H1 (cell line): ENCODE measurements around the gene TFF3. TPM values are rescaled to one million over a fixed set of nuclear protein-coding genes. Genes with fewer than 3 reads are reported as not detected.

Experiments used
- CHD1 ChIP-seq: IDR thresholded peaks from 2 replicates; pipeline ENCODE4 v1.6.1; 2012; ENCODE audit warnings: low read depth, low read length, improper control_type of control experiment
- SIRT6 ChIP-seq: IDR thresholded peaks from one replicate; pipeline ENCODE4 v1.7.1; 2012; ENCODE audit warnings: low read length, inconsistent platforms
- SRF ChIP-seq: IDR thresholded peaks from 2 replicates; pipeline ENCODE4 v1.6.1; 2011; ENCODE audit warnings: mild to moderate bottlenecking, low read depth, low read length, moderate library complexity
- polyA plus RNA-seq, 7 experiments: library from polyadenylated mRNA; depleted of rRNA in 3 of 7; stranded (reverse) in 5 of 7; unstranded in 2 of 7; fragments of >200 nt in 5 of 7; fragments of 200-250 nt in 2 of 7; gene quantifications; 1 replicate in 5 of 7; 2 replicates in 1 of 7; 4 replicates in 1 of 7; pipeline versions ENCODE4 v1.2.1 to v1.2.3, GENCODE V29; 2011 to 2013; ENCODE audit warnings: missing spikeins in 2 of 7, mixed read lengths in 2 of 7
- total RNA-seq: library from RNA; stranded (reverse); fragmentation: NEBNext Ultra II Directional; extraction: Animal tissue kit (Norgen Biotek cat#: 25700); gene quantifications from 2 replicates; pipeline ENCODE4 v1.2.1, GENCODE V29; 2021
- TF ChIP-seq, protein P1 (sequence below): fragments of 300-600 bp; sonication (generic); IDR thresholded peaks from 2 replicates; pipeline ENCODE4 v1.7.1; 2012; ENCODE audit warnings: low read length, moderate library complexity, mild to moderate bottlenecking, inconsistent platforms; ENCODE audit not compliant: insufficient replicate concordance
- TF ChIP-seq, protein P2 (sequence below): IDR thresholded peaks from 2 replicates; pipeline ENCODE4 v1.6.1; 2011; ENCODE audit warnings: low read length, improper control_type of control experiment

TFF3 gene
- total and polyA plus RNA-seq, 2 of the 8 experiments (the other 6 are each of a cell fraction or from before 2014, with no cell fraction given): 1.7 to 6.7 TPM

DNA sequence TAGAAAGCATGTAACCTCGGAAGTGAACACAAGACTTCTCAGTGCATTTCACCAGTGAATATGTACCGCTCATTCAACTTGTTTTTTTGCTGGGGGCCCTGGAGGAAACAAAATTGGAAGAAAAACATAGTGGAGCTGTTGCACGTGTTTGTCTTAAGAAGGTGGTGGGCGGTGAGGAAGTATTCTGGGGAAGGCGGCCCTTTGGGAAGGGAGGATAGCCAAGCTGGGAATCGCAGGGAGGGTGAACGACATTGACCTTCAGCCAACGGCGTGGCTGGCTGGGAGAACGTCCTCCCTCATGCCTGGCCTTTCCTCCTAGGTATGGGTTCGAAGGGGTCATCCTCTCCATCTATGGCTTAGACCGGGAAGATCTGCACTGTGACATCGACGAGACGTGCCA, 19.4 kb downstream of the TFF3 start (continued):
- TF ChIP-seq, protein P1, sequence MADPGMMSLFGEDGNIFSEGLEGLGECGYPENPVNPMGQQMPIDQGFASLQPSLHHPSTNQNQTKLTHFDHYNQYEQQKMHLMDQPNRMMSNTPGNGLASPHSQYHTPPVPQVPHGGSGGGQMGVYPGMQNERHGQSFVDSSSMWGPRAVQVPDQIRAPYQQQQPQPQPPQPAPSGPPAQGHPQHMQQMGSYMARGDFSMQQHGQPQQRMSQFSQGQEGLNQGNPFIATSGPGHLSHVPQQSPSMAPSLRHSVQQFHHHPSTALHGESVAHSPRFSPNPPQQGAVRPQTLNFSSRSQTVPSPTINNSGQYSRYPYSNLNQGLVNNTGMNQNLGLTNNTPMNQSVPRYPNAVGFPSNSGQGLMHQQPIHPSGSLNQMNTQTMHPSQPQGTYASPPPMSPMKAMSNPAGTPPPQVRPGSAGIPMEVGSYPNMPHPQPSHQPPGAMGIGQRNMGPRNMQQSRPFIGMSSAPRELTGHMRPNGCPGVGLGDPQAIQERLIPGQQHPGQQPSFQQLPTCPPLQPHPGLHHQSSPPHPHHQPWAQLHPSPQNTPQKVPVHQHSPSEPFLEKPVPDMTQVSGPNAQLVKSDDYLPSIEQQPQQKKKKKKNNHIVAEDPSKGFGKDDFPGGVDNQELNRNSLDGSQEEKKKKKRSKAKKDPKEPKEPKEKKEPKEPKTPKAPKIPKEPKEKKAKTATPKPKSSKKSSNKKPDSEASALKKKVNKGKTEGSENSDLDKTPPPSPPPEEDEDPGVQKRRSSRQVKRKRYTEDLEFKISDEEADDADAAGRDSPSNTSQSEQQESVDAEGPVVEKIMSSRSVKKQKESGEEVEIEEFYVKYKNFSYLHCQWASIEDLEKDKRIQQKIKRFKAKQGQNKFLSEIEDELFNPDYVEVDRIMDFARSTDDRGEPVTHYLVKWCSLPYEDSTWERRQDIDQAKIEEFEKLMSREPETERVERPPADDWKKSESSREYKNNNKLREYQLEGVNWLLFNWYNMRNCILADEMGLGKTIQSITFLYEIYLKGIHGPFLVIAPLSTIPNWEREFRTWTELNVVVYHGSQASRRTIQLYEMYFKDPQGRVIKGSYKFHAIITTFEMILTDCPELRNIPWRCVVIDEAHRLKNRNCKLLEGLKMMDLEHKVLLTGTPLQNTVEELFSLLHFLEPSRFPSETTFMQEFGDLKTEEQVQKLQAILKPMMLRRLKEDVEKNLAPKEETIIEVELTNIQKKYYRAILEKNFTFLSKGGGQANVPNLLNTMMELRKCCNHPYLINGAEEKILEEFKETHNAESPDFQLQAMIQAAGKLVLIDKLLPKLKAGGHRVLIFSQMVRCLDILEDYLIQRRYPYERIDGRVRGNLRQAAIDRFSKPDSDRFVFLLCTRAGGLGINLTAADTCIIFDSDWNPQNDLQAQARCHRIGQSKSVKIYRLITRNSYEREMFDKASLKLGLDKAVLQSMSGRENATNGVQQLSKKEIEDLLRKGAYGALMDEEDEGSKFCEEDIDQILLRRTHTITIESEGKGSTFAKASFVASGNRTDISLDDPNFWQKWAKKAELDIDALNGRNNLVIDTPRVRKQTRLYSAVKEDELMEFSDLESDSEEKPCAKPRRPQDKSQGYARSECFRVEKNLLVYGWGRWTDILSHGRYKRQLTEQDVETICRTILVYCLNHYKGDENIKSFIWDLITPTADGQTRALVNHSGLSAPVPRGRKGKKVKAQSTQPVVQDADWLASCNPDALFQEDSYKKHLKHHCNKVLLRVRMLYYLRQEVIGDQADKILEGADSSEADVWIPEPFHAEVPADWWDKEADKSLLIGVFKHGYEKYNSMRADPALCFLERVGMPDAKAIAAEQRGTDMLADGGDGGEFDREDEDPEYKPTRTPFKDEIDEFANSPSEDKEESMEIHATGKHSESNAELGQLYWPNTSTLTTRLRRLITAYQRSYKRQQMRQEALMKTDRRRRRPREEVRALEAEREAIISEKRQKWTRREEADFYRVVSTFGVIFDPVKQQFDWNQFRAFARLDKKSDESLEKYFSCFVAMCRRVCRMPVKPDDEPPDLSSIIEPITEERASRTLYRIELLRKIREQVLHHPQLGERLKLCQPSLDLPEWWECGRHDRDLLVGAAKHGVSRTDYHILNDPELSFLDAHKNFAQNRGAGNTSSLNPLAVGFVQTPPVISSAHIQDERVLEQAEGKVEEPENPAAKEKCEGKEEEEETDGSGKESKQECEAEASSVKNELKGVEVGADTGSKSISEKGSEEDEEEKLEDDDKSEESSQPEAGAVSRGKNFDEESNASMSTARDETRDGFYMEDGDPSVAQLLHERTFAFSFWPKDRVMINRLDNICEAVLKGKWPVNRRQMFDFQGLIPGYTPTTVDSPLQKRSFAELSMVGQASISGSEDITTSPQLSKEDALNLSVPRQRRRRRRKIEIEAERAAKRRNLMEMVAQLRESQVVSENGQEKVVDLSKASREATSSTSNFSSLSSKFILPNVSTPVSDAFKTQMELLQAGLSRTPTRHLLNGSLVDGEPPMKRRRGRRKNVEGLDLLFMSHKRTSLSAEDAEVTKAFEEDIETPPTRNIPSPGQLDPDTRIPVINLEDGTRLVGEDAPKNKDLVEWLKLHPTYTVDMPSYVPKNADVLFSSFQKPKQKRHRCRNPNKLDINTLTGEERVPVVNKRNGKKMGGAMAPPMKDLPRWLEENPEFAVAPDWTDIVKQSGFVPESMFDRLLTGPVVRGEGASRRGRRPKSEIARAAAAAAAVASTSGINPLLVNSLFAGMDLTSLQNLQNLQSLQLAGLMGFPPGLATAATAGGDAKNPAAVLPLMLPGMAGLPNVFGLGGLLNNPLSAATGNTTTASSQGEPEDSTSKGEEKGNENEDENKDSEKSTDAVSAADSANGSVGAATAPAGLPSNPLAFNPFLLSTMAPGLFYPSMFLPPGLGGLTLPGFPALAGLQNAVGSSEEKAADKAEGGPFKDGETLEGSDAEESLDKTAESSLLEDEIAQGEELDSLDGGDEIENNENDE: no peak
- TF ChIP-seq SIRT6 (no peak), CHD1 (no peak), SRF (no peak)
- TF ChIP-seq, protein P2, sequence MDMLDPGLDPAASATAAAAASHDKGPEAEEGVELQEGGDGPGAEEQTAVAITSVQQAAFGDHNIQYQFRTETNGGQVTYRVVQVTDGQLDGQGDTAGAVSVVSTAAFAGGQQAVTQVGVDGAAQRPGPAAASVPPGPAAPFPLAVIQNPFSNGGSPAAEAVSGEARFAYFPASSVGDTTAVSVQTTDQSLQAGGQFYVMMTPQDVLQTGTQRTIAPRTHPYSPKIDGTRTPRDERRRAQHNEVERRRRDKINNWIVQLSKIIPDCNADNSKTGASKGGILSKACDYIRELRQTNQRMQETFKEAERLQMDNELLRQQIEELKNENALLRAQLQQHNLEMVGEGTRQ: no peak
